Measurements from ENCODE around the gene NFATC2.

DNA sequence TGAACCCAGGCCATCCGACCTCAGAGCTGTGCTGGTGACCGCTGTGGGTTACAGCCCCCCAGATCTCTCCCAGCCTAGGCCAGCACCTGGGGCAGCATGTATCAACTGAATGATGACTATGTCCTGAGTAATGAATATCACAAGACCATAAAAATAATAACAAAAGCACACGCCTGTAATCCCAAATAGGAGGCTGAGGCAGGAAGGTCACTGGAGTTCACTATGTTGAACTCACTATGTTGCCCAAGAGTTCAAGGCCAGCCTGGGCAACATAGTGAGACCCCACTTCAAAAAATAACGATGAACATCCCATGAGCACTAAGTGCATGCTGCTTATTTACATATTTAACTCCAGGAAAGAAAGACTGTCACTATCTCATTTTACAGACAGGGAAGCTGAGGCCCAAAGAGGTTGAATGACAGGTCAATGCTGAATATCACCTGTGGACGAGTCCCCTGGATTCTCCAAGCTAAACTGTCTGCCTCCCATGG lies 92.3 kb downstream of the NFATC2 start:
- TF ChIP-seq, protein P1, sequence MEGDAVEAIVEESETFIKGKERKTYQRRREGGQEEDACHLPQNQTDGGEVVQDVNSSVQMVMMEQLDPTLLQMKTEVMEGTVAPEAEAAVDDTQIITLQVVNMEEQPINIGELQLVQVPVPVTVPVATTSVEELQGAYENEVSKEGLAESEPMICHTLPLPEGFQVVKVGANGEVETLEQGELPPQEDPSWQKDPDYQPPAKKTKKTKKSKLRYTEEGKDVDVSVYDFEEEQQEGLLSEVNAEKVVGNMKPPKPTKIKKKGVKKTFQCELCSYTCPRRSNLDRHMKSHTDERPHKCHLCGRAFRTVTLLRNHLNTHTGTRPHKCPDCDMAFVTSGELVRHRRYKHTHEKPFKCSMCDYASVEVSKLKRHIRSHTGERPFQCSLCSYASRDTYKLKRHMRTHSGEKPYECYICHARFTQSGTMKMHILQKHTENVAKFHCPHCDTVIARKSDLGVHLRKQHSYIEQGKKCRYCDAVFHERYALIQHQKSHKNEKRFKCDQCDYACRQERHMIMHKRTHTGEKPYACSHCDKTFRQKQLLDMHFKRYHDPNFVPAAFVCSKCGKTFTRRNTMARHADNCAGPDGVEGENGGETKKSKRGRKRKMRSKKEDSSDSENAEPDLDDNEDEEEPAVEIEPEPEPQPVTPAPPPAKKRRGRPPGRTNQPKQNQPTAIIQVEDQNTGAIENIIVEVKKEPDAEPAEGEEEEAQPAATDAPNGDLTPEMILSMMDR (conservative IDR thresholded peaks at IDR 0.05; ENCODE audit: low read depth, low read length) = no peak
- TF ChIP-seq RFX5 (IDR thresholded peaks at IDR 0.05; ENCODE audit: low read depth, low read length) = no peak
- no peak for TF ChIP-seq RAD21 (IDR thresholded peaks at IDR 0.05; ENCODE audit: low read length)
- no peak for TF ChIP-seq FOS (IDR thresholded peaks at IDR 0.05; ENCODE audit: low read depth, low read length)
- no peak for TF ChIP-seq POLR2A (IDR thresholded peaks at IDR 0.05; ENCODE audit: low read depth, low read length)
- TF ChIP-seq SMC3 (IDR thresholded peaks at IDR 0.05; ENCODE audit: low read depth, low read length) = no peak
- no peak for TF ChIP-seq USF2 (IDR thresholded peaks at IDR 0.05; ENCODE audit: low read depth, low read length)

Measured in IMR-90 (cell line).